H1 (cell line): Measurements from ENCODE around the gene SPOUT1. TPM values are rescaled to one million over a fixed set of nuclear protein-coding genes. Genes with fewer than 3 reads are reported as not detected.
"Not testable (repeated sequence)": the region's sequence is repeated elsewhere in the genome, so short reads cannot be mapped to it uniquely, and the experiment has no call there.

Experiments
- CTCF ChIA-PET: fragments of 300-600 bp; sonication (Branson Sonifier 250); formaldehyde crosslinking; loops from one replicate; lab custom pipeline; 2021; ENCODE audit not compliant: partially characterized antibody; lab: Charles Lee
- POLR2A ChIA-PET: fragments of 300-600 bp; sonication (Branson Sonifier 250); formaldehyde crosslinking; loops from one replicate; lab custom pipeline; 2021; ENCODE audit warnings: inconsistent platforms; ENCODE audit not compliant: partially characterized antibody; lab: Charles Lee
- DNase-seq, 2 experiments: peaks; one replicate each; pipeline versions ENCODE4 v3.0.0 to v3.0.0-alpha.2; 2010 to 2022; ENCODE audit warnings: low spot score in 2 of 2, low read depth in 1 of 2, mixed read lengths in 1 of 2
- FAIRE-seq: peaks from 2 replicates; lab custom pipeline; 2011; peaks lifted over from hg19 to GRCh38; lab: Jason Lieb, UNC
- H2AFZ ChIP-seq: 2 replicates; pipeline ENCODE4 v1.8.1; 2012; ENCODE audit warnings: low read length, inconsistent platforms
- H2AK5ac ChIP-seq: 2 replicates; pipeline ENCODE4 v1.6.1; 2013; ENCODE audit warnings: low read depth, low read length
- H2BK120ac ChIP-seq: replicated peaks from 2 replicates; pipeline ENCODE3; 2013; ENCODE audit warnings: low read depth, low read length, inconsistent platforms
- H2BK12ac ChIP-seq: 2 replicates; pipeline ENCODE4 v1.6.1; 2013; ENCODE audit warnings: low read depth, low read length
- H2BK15ac ChIP-seq: 2 replicates; pipeline ENCODE4 v1.6.1; 2013; ENCODE audit warnings: low read length
- H2BK20ac ChIP-seq: 2 replicates; pipeline ENCODE4 v1.6.1; 2013; ENCODE audit warnings: low read length
- H2BK5ac ChIP-seq: 2 replicates; pipeline ENCODE4 v1.6.1; 2013; ENCODE audit warnings: low read depth, low read length
- H3K14ac ChIP-seq: 2 replicates; pipeline ENCODE4 v1.6.1; 2013; ENCODE audit warnings: inconsistent platforms; ENCODE audit not compliant: insufficient read length
- H3K18ac ChIP-seq: 2 replicates; pipeline ENCODE4 v1.6.1; 2013; ENCODE audit warnings: low read length; ENCODE audit errors: extremely low read depth
- H3K23ac ChIP-seq: 2 replicates; pipeline ENCODE4 v1.6.1; 2013; ENCODE audit warnings: inconsistent platforms; ENCODE audit not compliant: insufficient read length
- H3K23me2 ChIP-seq: 2 replicates; pipeline ENCODE4 v1.6.1; 2013; ENCODE audit warnings: low read depth, low read length
- H3K27ac ChIP-seq: 2 replicates; pipeline ENCODE4 v1.6.1; 2011; ENCODE audit warnings: low read depth, low read length, inconsistent platforms
- H3K27me3 ChIP-seq, 4 experiments: replicated peaks in 1 of 4; 1 replicate in 1 of 4; 2 replicates in 3 of 4; pipeline versions ENCODE4 v1.6.1 to v1.8.1; 2011 to 2013; ENCODE audit warnings: low read length in 3 of 4, mild to moderate bottlenecking in 3 of 4, inconsistent platforms in 2 of 4, mixed read lengths in 2 of 4, moderate library complexity in 1 of 4; ENCODE audit not compliant: control insufficient read depth in 3 of 4, insufficient read depth in 3 of 4; ENCODE audit errors: extremely low read depth in 1 of 4
- H3K36me3 ChIP-seq, 4 experiments: 2 replicates each; pipeline versions ENCODE4 v1.6.1 to v1.8.1; 2011 to 2013; ENCODE audit warnings: mild to moderate bottlenecking in 4 of 4, low read length in 3 of 4, moderate library complexity in 2 of 4, control low read depth in 1 of 4, inconsistent platforms in 1 of 4; ENCODE audit not compliant: insufficient read depth in 4 of 4, control insufficient read depth in 2 of 4
- H3K4ac ChIP-seq: replicated peaks from 2 replicates; pipeline ENCODE3; 2013; ENCODE audit warnings: low read length, low read depth, mixed read lengths, inconsistent platforms; ENCODE audit not compliant: insufficient read length
- H3K4me1 ChIP-seq, 4 experiments: replicated peaks in 1 of 4; 1 replicate in 1 of 4; 2 replicates in 3 of 4; pipeline versions ENCODE4 v1.6.1 to v1.8.1; 2011 to 2013; ENCODE audit warnings: low read length in 3 of 4, inconsistent platforms in 2 of 4, mixed read lengths in 1 of 4; ENCODE audit not compliant: insufficient read depth in 4 of 4, control insufficient read depth in 3 of 4
- H3K4me2 ChIP-seq, 2 experiments: 2 replicates each; pipeline versions ENCODE4 v1.6.1 to v1.8.1; 2011 to 2013; ENCODE audit warnings: low read depth in 2 of 2, low read length in 2 of 2, control low read depth in 1 of 2, inconsistent platforms in 1 of 2, mild to moderate bottlenecking in 1 of 2; ENCODE audit not compliant: insufficient read depth in 1 of 2
- H3K4me3 ChIP-seq, 4 experiments: fragments of 200-600, 300-600 bp in 1 of 4; sonication (generic), shearing (Covaris generic), sonication (Bioruptor Twin) in 1 of 4; 2 replicates each; pipeline versions ENCODE4 v1.5.1 to v1.8.1; 2011 to 2016; ENCODE audit warnings: low read length in 4 of 4, low read depth in 3 of 4, control low read depth in 2 of 4, inconsistent platforms in 2 of 4, mild to moderate bottlenecking in 2 of 4, mixed read lengths in 1 of 4, moderate library complexity in 1 of 4; ENCODE audit not compliant: insufficient read depth in 2 of 4; ENCODE audit errors: extremely low read depth in 1 of 4
- H3K56ac ChIP-seq: replicated peaks from 2 replicates; pipeline ENCODE3; 2013; ENCODE audit warnings: low read depth, mild to moderate bottlenecking, mixed read lengths, low read length, inconsistent platforms; ENCODE audit not compliant: insufficient read length
- H3K79me1 ChIP-seq: 2 replicates; pipeline ENCODE4 v1.6.1; 2013; ENCODE audit warnings: low read depth, low read length, control low read depth
- H3K79me2 ChIP-seq, 2 experiments: 2 replicates each; pipeline versions ENCODE4 v1.6.1 to v1.8.1; 2012 to 2013; ENCODE audit warnings: low read length in 2 of 2, mild to moderate bottlenecking in 2 of 2, inconsistent platforms in 1 of 2; ENCODE audit not compliant: insufficient read depth in 2 of 2, control insufficient read depth in 1 of 2
- H3K9ac ChIP-seq, 4 experiments: replicated peaks in 1 of 4; 1 replicate in 1 of 4; 2 replicates in 3 of 4; pipeline versions ENCODE4 v1.6.1 to v1.8.1; 2011 to 2013; ENCODE audit warnings: low read depth in 3 of 4, low read length in 3 of 4, control low read depth in 2 of 4, mild to moderate bottlenecking in 2 of 4, moderate library complexity in 2 of 4, inconsistent platforms in 1 of 4; ENCODE audit errors: extremely low read depth in 1 of 4
- H3K9me3 ChIP-seq, 2 experiments: 2 replicates each; pipeline versions ENCODE4 v1.6.1 to v1.8.1; 2012 to 2013; ENCODE audit warnings: mild to moderate bottlenecking in 2 of 2, moderate library complexity in 2 of 2, control low read depth in 1 of 2, inconsistent platforms in 1 of 2, low read depth in 1 of 2, low read length in 1 of 2, mixed read lengths in 1 of 2; ENCODE audit not compliant: insufficient read depth in 2 of 2
- H4K20me1 ChIP-seq, 2 experiments: replicated peaks in 1 of 2; 2 replicates each; pipeline versions ENCODE3 to v1.8.1; 2011 to 2013; ENCODE audit warnings: inconsistent platforms in 2 of 2, low read length in 2 of 2, mild to moderate bottlenecking in 1 of 2; ENCODE audit not compliant: insufficient read depth in 2 of 2, control insufficient read depth in 1 of 2
- H4K5ac ChIP-seq: 2 replicates; pipeline ENCODE4 v1.6.1; 2013; ENCODE audit warnings: low read length, low read depth, mixed read lengths, inconsistent platforms; ENCODE audit not compliant: insufficient read length
- H4K8ac ChIP-seq: 2 replicates; pipeline ENCODE4 v1.8.0; 2013; ENCODE audit warnings: mild to moderate bottlenecking, moderate library complexity, low read length, inconsistent platforms; ENCODE audit not compliant: insufficient read depth; ENCODE audit errors: extremely low read depth
- H4K91ac ChIP-seq: replicated peaks from 2 replicates; pipeline ENCODE3; 2013; ENCODE audit warnings: low read length, mixed read lengths, inconsistent platforms; ENCODE audit not compliant: insufficient read length
- WGBS, 2 experiments: shearing (Covaris generic) in 1 of 2; methylation state at CpG; one replicate each; pipeline versions ENCODE4 v1.1.6 to v1.1.7; 2013 to 2015; ENCODE audit warnings: low lambda C conversion rate in 2 of 2, mixed read lengths in 2 of 2, inconsistent platforms in 1 of 2, low coverage in 1 of 2, missing lambda C conversion rate in 1 of 2; ENCODE audit not compliant: insufficient replicate concordance in 2 of 2, insufficient coverage in 1 of 2, insufficient read length in 1 of 2; ENCODE audit errors: extremely low coverage in 1 of 2, missing lambda C conversion rate in 1 of 2; 5-methylcytosine and 5-hydroxymethylcytosine counted together
- polyA plus RNA-seq, 7 experiments: library from polyadenylated mRNA; depleted of rRNA in 3 of 7; stranded (reverse) in 5 of 7; unstranded in 2 of 7; fragments of >200 nt in 5 of 7; fragments of 200-250 nt in 2 of 7; gene quantifications; 1 replicate in 5 of 7; 2 replicates in 1 of 7; 4 replicates in 1 of 7; pipeline versions ENCODE4 v1.2.1 to v1.2.3, GENCODE V29; 2011 to 2013; ENCODE audit warnings: missing spikeins in 2 of 7, mixed read lengths in 2 of 7
- total RNA-seq: library from RNA; stranded (reverse); fragmentation: NEBNext Ultra II Directional; extraction: Animal tissue kit (Norgen Biotek cat#: 25700); gene quantifications from 2 replicates; pipeline ENCODE4 v1.2.1, GENCODE V29; 2021

SPOUT1 gene
- total and polyA plus RNA-seq, 2 of the 8 experiments (the other 6 are each of a cell fraction or from before 2014, with no cell fraction given) = 69.2 to 77.8 TPM

GRCh38 chr9:128858476-128858875 is 28.9 kb upstream of the SPOUT1 start:
- not testable (repeated sequence) for H3K23ac ChIP-seq, H2BK20ac ChIP-seq, H3K4me3 ChIP-seq, H2BK12ac ChIP-seq, FAIRE-seq, DNase-seq, H3K4me1 ChIP-seq, H3K4ac ChIP-seq, H3K27ac ChIP-seq, H2BK120ac ChIP-seq, H4K20me1 ChIP-seq, H4K8ac ChIP-seq, H2AK5ac ChIP-seq, H3K4me2 ChIP-seq, H3K23me2 ChIP-seq, H2AFZ ChIP-seq, H4K91ac ChIP-seq, H3K56ac ChIP-seq, H3K79me2 ChIP-seq, H3K79me1 ChIP-seq, H4K5ac ChIP-seq, H3K27me3 ChIP-seq, H3K18ac ChIP-seq, H2BK5ac ChIP-seq, H3K9ac ChIP-seq, H3K36me3 ChIP-seq, H3K9me3 ChIP-seq, H3K14ac ChIP-seq, H2BK15ac ChIP-seq
- ChIA-PET CTCF (interaction anchor here (0.7 to 8.8 kb wide), 4 partner anchors 18 to 773 kb away, joined by 3 to 139 read pairs (median 68); partner anchors contain the start of genes KYAT1, LRRC8A and PHYHD1), POLR2A (interaction anchor here (1.0 to 1.5 kb wide), 2 partner anchors 34 to 73 kb away, joined by 3 to 5 read pairs; no protein-coding TSS in a partner anchor)
- 100% methylated on average over 7 of the region's 7 CpGs; no CpG with 5 or more reads in 1 of the 2 experiments for WGBS, 2 experiments

GRCh38 chr9:128854454-128854853 is 24.9 kb upstream of the SPOUT1 start:
- H3K4me3 ChIP-seq, FAIRE-seq, H4K5ac ChIP-seq, H3K79me1 ChIP-seq, H3K4me1 ChIP-seq, H3K27ac ChIP-seq, H2BK12ac ChIP-seq, H3K4me2 ChIP-seq, DNase-seq, H2AK5ac ChIP-seq, H2BK5ac ChIP-seq, H3K14ac ChIP-seq, H3K56ac ChIP-seq, H4K20me1 ChIP-seq, H2BK20ac ChIP-seq, H3K27me3 ChIP-seq, H3K36me3 ChIP-seq, H2BK15ac ChIP-seq, H3K18ac ChIP-seq, H4K8ac ChIP-seq, H4K91ac ChIP-seq, POLR2A ChIA-PET, H3K79me2 ChIP-seq, H3K4ac ChIP-seq, H2BK120ac ChIP-seq, H3K23ac ChIP-seq, H3K23me2 ChIP-seq, H2AFZ ChIP-seq, H3K9ac ChIP-seq: not testable (repeated sequence)
- WGBS, 2 experiments = 96% methylated on average over 6 of the region's 6 CpGs; no CpG with 5 or more reads in 1 of the 2 experiments
- CTCF ChIA-PET = interaction anchor here (0.6 to 4.3 kb wide), 5 partner anchors 8 to 389 kb away, joined by 3 to 44 read pairs (median 4); no protein-coding TSS in a partner anchor
- H3K9me3 ChIP-seq = peaks cover 8 to 12% of the 10 kb centered on the region in 2 experiments; a peak in 3 of 4 replicates
